ENCODE results near the gene PTS.
"Not testable (repeated sequence)": the region's sequence is repeated elsewhere in the genome, so short reads cannot be mapped to it uniquely, and the experiment has no call there.

PTS gene

DNA sequence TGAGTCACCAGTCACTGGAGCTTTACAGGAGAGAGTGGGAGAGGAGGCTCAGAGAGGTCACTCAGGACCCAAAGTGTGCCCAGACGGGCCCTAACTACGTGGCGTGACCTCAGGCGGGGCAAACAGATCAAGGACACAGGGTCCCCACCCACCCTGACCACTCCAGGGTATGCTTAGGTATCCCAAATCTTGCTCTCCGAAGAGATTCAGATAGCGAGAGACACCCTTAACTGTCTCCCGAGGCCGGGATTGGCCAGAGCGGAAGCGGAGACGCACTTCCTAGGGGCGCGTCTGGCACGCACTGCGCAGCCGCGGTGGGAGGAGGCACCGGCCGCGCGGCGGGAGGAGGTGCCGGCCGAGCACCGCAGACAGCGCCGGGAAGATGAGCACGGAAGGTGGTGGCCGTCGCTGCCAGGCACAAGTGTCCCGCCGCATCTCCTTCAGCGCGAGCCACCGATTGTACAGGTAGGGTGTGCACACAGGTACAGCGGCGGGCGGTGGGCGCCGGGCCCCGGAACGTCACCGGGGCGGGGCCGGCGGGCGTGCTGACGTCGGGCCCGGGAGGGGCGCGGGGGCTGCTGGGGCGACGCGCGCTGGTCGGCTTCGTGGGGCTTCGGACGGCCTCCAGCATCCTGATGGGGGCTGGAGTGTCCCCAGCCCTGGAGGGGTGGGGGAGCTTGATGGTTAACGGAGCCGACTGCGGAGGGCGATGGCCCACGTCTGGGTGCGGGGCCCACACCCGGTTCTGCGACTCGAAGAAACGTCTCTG lies at the start of gene PTS:
Gene PTS (plus strand): TSS at position 367 of the 769 bp plus-strand sequence. CDS start 16 bp downstream, at position 383.
- peak; percentile 82 for DNase-seq

DNA sequence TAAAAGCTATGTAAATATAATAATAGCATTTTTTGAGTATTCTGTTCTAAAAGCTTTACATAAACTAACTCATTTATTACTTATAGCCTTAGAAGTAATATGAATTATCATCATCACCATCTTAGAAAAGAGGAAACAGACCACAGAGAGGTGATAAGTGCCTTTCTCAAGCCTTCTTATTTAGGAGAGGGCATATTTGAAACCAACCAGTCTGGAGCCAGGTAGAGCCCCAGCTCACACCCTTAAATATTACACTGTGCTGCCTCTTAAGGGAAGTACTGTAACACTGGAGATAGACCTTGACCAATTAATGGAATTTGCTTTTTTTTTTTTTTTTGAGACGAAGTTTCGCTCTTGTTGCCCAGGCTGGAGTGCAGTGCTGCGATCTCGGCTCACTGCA lies 48.6 kb upstream of the PTS start:
- no peak for DNase-seq

DNA sequence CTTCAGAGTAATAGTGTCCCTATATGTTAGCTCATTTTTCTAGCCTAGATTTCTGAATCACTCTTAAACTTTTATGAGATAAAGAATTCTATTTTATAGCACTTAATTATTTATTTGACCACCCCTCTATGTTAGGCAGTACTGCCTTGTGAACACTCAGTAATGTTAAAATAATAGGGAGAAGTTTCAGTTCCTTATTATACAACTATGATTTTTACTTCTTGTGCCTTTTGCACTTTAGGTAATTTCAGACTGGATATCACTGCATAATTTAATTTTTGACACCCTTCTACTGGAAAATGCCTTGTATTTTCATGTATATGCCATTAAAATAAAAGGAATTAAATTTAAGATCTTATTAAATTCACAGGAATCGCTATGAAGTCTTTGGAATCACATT lies 47.8 kb upstream of the PTS start:
- DNase-seq = no peak

DNA sequence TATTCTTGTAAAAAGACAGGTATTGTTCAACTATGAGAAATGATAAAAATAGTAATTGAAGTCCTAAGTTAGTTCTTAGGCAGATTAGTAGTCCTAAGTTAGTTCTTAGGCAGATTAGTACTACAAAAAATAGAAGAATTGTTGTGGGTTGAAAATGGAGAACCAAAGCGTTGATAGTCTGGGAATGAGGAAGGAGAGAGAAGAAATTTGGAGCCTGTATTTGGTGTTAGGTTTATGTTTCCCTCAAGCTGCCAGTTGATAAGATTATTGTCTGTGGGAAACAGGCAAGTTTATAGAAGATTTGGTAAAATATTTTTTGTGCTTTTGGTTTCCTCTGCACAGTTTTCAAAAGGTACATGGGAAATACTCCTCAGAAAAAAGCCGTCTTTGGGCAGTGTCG lies 47.3 kb upstream of the PTS start:
- no peak for DNase-seq

DNA sequence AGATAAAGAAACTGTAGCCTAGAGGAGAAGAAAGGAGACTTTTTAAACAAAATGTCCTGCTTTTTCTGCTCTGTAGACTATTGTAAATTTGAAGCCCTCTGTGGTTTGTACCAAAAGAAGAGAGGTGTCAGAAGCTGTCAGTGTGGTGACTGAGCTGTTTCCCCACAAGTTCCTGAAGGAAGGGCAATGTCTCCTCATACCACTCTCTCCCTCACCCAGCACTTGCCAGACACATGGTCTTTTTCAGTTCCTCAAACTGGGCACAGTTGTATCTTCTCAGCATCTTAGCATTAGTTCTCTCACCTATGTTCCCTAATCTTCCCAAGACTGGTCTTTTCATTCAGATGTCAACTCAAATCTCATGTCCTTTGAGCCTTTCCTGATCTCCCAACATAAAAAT lies 46.6 kb upstream of the PTS start:
- no peak for DNase-seq

DNA sequence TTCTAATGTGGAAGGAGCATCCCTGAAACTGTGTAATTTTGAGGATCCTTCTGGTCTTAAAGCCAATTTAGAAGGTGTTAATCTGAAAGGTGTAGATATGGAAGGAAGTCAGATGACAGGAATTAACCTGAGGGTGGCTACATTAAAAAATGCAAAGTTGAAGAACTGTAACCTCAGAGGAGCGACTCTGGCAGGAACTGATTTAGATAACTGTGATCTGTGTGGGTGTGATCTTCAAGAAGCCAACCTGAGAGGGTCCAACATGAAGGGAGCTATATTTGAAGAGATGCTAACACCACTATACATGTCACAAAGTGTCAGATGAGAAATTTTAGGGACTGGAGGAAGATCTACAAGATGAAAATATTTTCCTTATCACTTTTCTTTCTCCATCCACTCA lies 43.4 kb upstream of the PTS start:
- DNase-seq = no peak

DNA sequence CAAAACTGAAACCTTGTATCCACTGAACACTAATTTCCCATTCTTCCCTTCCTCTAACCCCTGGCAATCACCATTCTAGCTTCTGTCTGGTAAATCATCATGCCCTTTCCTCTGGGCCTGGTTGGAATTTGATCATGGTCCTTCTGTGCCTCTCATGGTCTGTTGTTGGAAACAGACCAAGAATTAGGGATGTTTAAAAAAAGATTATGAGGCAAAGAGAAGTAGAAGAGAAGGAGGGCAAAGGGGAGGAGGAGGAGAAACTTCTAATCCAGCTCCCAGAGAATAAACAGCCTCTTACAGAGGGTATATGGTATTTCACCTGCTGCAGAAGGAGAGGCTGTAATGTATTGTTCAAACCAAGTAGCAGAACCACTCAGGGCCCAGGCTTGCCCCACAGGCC lies 40.3 kb upstream of the PTS start:
- DNase-seq = no peak

DNA sequence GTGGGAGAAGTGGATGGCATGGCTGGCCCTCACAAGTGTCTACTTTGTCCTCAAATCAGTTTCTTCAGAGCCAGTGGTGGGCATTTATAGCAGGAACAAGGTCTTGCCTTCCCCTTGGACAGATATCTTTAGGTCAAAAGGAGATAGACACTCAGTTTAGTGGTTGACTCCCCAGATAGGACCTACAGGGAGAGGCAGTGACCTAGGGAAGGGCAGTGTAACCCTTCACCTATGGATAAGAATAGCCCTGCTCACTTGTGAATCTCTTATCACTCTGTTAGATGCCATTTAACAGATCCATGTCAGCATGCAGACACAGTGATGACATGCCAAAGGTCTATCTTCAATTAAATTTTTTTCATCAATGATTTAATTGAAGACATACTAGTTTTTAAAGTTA lies 39.9 kb upstream of the PTS start:
- DNase-seq = no peak

DNA sequence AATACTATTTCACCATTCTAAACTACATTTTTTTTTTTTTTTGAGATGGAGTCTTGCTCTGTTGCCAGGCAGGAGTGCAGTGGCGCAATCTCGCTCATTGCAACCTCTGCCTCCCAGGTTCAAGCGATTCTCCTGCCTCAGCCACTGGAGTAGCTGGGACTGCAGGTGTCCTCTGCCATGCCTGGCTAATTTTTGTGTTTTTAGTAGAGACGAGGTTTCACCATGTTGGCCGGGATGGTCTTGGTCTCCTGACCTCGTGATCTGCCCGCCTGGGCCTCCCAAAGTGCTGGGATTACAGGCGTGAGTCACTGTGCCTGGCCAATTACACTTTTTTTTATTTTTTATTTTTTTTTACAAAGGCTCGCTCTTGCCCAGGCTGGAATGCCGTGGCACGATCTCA lies 31.1 kb upstream of the PTS start:
- DNase-seq = not testable (repeated sequence)

DNA sequence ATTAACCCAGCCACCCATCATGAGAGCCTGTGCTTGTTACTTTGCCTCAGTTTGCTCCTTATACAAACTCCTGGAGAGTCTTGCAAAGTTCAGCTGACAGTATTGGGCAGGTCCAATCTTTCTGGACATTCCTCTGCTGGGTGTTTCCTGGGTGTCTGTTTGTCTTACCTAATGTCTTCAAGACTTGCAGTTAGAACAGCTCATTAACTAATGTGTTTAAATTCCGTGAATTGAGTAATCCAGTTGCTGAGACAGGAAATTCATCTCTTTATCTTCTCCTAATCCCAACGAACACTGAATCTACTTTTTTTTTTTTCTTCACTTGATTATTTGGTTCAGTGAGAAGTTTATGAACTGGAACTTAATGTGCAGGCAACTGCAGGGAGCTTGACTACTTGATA lies 30.3 kb upstream of the PTS start:
- no peak for DNase-seq

DNA sequence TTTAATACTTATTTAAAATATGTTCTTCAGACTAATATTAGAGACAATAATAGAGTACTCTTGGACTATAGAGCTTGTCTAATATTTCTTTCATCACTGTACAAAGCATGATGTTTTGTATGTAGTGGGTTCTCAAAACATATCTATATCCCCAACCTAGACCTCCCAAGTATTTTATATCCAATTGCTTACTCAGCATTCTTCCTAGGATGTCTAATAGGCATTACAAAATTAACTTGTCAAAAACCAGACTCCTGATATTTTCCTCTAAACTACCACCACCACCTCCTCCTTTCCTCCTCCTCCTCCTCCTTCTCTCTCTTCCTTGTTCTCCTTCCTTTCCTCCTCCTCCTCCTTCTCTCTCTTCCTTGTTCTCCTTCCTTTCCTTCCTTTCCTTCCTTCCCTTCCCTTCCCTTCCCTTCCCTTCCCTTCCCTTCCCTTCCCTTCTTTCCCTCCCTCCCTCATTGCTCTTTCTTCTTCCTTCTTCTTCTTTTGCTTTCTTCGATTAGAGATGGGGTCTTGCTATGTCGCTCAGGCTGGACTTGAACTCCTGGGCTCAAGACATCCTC lies 29.6 kb upstream of the PTS start:
- no peak for DNase-seq

DNA sequence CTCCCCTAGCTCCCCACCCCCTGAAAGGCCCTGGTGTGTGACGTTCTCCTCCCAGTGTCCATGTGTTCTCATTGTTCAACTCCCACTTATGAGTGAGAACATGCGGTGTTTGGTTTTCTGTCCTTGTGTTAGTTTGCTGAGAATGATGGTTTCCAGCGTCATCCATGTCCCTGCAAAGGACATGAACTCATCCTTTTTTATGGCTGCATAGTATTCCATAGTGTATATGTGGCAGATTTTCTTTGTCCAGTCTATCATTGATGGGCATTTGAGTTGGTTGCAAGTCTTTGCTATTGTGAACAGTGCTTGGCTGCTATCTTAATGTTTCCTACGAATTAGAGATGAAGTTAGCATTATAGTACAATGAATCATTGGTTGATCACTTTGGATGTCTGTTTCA lies 27.1 kb upstream of the PTS start:
- not testable (repeated sequence) for DNase-seq

DNA sequence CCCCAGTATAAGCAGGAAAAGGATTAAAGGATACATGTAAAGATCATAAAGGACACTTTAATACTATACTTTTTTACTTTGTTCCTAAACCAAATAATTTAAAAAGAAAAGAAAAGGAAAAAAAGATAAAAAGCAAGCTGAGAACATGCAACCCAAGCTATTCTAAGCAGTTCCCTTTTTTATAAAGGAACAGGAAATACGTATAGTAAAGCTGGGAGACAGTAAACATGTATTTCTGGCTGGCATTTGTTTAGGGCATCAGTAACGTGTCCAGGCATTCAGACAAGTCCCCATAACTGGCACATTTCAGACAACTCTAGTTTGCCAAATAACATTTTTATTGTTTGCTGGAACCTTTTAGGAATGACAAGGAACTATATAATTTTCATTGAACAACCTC lies 26.0 kb upstream of the PTS start:
- DNase-seq = no peak

DNA sequence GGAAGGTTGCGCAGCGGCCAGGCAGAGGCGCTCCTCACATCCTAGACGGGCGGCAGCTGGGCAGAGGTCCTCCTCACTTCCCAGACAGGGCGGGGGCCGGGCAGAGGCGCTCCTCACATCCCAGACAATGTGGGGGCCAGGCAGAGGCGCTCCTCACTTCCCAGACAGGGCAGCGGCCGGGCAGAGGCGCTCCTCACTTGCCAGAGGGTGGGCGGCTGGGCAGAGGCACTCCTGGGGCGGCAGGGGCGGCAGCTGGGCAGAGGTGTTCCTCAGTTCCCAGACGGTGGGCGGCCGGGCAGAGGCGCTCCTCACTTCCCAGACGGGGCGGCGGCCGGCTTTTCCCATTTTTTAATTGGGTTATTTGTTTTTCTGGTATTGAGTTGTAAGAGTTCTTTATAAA lies 20.2 kb upstream of the PTS start:
- no peak for DNase-seq

DNA sequence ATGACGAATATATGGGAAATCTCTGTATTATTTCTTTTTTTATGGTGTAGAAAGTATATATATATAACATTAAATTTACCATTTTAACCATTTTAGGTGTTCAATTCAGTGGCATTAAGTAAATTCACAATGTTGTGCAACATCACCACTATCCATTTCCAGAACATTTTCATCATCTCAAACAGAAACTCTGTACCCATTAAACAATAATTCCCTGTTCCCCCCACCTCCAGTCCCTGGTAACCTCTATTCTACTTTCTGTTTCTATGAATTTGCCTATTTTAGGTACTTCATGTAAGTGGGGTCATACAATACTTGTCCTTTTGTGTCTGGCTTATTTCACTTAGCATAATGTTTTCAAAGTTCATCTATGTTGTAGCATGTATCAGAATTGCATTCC lies 15.3 kb upstream of the PTS start:
- DNase-seq = no peak

DNA sequence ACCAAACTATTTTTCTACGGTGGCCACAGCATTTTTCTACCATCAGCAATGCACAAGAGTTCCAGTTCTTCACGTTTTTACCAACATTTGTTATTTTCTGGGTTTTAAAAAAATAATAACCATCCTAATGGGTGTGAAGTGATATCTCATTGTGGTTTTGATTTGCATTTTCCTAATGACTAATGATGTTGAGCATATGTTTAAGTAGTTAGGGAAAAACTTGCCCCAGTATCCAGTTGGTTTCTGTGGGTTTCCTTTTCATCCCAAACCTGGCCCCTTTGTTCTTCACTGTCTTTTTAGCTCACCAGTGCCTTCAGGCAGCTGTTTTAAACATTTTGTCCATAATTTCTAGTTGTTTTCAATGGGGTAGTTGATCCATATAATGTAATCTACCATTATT lies 14.7 kb upstream of the PTS start:
- DNase-seq = peak; percentile 22

DNA sequence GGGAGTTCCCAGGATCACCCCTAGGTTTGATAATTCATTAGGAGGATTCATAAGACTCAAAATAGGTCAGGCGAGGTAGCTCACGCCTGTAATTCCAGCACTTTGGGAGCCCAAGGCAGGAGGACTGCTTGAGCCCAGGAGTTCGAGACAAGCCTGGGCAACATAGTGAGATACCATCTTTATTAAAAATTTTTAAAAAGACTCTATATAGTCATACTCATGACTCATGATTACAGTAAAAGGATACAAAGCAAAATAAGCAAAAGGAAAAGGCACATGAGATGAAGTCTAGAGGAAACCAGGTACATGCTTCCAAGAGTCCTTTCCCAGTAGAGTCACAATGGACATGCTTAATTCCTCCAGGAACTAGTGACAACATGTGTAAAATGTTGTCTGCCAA lies 13.9 kb upstream of the PTS start:
- DNase-seq = no peak

DNA sequence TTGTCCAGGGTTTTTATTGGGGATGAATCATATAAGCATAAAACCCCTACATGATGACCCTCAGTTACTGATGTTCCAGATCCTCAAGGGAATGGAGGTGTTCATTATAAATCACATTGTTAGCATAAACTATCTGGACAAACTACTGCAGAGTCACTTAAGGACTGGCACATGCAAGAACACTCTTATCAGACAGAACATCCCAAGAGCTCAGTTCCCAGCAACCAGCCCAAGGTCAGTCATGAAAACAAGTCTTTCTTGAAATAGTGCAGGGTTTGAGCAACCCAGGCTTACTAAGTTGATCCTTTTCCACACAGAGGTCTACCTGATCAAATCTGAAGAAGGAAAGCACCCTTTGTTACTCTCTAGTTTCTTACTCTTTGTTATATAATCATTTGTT lies 13.5 kb upstream of the PTS start:
- no peak for DNase-seq

DNA sequence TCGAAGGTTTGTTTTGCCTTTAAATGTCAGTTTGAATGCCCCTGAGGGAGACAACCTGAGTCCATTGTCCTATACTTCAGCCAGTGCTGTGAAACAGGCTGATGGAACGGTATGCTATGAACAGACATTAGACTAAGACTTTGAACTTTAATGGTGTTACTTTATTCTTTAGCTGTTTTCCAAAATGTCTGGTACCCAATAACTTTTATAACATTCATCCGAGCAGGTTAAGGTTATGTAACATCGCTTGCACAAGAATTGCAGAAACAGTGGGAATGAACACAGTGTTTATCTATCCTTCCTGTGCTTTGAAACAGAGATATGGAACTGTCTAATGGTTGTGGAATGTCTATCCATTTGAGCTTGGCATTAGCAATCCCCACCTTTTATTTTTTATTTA lies 12.5 kb upstream of the PTS start:
- DNase-seq = no peak

DNA sequence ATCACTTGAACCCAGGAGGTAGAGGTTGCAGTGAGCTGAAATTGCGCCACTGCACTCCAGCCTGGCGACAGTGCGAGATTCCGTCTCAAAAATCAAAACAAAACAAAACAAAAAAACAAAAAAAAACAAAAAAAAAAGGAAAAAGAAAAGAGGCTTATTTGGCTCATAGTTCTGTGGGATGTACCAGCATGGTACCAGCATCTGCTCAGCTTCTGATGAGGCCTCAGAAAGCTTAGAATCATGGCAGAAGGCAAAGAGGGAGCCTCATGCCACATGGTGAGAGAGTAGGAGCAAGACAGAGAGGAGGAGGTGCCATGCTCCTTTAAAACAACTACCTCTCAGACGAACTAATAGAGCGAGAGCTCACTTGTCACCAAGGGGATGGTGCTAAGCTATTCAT lies 10.6 kb upstream of the PTS start:
- DNase-seq = no peak

DNA sequence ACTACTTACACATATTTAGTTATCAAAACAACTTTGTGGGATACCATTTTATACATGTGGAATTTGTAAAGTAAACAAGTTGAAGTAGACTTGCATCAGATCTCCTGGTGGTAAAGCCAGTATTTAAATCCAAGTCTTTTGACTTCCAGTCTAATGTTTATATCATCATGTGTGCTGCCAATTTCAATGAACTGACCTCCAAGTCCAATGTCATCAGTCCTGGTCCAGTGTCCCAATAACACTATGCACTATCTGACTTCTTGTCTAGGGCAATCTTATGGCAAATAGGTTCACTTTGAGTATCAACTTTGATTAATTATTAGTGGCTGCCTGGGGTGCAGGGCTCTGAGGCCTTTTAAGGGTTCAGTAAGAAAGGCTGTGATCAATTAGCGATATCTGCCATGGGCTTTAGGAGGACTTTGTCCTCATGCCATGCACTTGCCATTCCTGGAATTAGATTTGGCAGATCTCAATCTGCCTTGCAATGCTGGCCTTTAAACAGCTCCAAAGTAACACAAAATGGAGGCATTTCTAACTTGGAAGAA lies 9.6 kb upstream of the PTS start:
- no peak for DNase-seq

DNA sequence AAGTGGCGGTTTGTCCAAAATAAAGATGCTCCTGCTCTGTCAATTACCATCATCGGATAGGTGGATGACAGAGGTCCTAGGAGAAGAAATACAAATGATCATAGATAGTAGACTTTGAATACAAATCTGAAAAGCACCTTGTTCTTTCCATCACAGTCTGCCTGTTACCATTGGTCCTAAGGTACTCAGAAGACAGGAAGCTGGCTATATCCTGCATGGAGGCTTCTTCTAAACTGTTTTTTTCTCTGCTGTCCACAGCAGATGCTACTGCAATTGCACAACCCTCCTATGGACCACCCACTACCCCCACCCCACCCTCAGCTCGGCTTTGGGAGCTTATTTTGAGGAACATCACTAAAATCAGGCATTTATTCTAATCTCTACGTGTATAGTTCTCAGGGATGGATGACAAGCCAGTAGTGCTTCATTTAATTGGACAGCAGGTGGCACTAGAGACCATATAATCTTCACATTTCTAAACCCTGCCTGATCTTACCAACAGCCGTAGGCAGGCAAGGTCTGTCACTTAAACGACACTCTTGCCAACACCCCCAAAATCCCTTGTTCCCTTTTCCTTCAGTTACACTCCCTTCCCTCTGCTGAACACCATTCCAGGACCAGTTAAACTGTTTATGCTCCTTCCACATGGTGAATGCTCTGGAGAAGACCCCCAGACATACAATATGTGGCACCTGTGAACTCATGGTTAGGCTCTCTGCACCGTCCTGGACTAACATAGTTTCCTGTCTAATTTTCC lies 6.6 kb upstream of the PTS start:
- DNase-seq = peak; percentile 74

DNA sequence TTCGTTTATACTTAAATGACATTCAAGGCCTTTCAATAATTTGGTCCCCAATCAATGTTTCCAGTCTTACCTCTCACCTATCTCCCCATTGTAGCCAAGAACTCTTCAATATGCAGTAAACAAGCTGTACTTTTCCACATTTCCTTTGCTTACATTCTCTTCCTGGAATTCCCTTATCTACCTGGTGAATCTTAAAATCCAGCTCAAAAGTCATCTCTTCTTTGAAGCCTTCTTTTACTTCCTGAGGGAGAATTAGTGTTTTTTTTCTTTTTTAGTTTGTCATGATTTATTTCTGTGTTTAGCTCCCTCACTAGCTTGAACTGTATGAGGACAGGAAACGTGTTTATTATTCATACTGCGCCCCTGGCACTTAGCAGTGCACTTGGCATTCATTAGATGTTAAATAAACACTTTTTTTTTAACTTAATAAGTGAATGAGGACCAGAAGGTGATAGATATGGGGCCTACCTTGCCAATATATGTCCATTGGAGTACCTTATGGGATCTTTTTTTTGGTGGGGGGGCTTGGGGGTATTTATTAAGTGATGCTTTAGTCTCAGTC lies 4.9 kb upstream of the PTS start:
- DNase-seq = no peak

DNA sequence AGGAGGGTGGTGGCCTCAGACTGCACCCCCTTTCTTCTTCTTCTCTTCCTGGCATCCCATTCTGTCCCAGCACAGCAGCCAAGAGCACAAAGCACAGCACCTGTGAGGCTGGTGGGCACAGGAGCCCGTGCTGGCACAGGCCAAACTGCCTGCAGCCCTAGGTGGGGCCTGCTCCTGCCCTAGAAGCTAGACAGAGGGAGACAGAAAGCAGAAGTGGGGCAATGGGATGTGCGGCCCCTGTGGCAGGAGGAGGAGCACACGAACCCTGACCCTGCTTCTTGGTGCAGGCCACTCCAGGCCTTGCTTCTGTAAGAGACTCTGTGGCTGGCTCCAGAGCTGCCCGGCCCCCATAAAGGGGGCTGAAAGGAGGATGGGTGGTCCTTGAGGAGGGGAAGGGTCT lies 3.9 kb upstream of the PTS start:
- DNase-seq = no peak
